ENCODE results near the gene PLK1.
"Not testable (repeated sequence)": the region's sequence is repeated elsewhere in the genome, so short reads cannot be mapped to it uniquely, and the experiment has no call there.

DNA sequence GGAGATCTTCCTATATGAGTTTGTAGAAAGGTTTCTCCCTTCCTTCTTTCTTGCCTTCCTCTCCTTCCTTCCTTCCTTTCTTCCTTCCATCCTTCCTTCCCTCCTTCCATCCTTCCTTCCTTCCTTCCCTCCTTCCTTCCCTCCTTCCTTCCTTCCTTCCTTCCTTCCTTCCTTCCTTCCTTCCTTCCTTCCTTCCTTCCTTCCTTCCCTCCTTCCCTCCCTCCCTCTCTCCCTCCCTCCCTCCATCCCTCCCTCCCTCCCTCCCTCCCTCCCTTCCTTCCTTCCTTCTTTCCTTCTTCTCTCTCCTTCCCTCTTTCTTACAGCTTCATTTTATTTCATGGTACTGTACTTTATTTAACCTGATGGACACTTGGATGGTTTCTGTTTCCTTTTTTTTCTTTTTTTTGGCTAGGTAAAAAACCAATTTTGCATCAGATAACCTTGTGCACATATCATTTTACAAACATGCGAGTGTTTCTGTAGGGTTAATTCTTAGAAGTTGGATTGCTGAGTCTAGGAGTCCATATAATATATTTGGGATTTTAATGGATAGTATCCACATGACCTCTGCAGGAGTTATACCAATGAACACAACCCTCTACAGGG, 58.8 kb downstream of the PLK1 start:
- not testable (repeated sequence) for TF ChIP-seq SPI1, POLR2A, POLR2AphosphoS5, TAF1, POU2F2 (IDR thresholded peaks at IDR 0.05; ENCODE audit: low read depth, low read length)
